Measurements from ENCODE around the gene CHST13. TPM values are rescaled to one million over a fixed set of nuclear protein-coding genes. Genes with fewer than 3 reads are reported as not detected.

CHST13 gene
- total RNA-seq, 2 donors from 2014 or later = 0.22 to 1.6 TPM

- DNase-seq = no peak
- Histone ChIP-seq H3K27ac (no peak overlapping the region), H3K36me3 (no peaks in the 10 kb centered on the region), H3K4me3 (peak overlapping the region; percentile 42), H3K27me3 (no peaks in the 10 kb centered on the region), H3K4me1 (no peaks in the 10 kb centered on the region), H3K9ac (ENCODE audit: low read depth in 2 of 2, low read length in 2 of 2) (peak overlapping the region; percentile 9 to 61), H3K9me3 (no peaks in the 10 kb centered on the region)
- intact Hi-C loops (cut with DNase I) = loop anchor here (10.0 kb wide), 2 partner anchors 130 to 1020 kb away; partner anchors contain the start of gene TXNRD3
- TF ChIP-seq CTCF (IDR thresholded peaks at IDR 0.05) = no peak
These were observed 554 bp downstream of the CHST13 start for GRCh38 chr3:126524429-126524988.

GRCh38 chr3:126525091-126525852, 1.3 kb downstream of the CHST13 start:
- no peaks in the 10 kb centered on the region for H3K9me3 ChIP-seq
- no peaks in the 10 kb centered on the region for H3K27me3 ChIP-seq
- no peak overlapping the region for H3K9ac ChIP-seq (ENCODE audit: low read depth in 2 of 2, low read length in 2 of 2)
- no peak for DNase-seq
- no peak overlapping the region for H3K4me3 ChIP-seq
- intact Hi-C loops (cut with DNase I) = loop anchor here (10.0 kb wide), 2 partner anchors 130 to 1020 kb away; partner anchors contain the start of gene TXNRD3
- TF ChIP-seq CTCF (IDR thresholded peaks at IDR 0.05) = no peak
- no peaks in the 10 kb centered on the region for H3K36me3 ChIP-seq
- H3K4me1 ChIP-seq = no peaks in the 10 kb centered on the region
- H3K27ac ChIP-seq = no peak overlapping the region

GRCh38 chr3:126525853-126526667, 2.1 kb downstream of the CHST13 start:
- Histone ChIP-seq H3K36me3 (no peaks in the 10 kb centered on the region), H3K9me3 (no peaks in the 10 kb centered on the region), H3K4me1 (no peaks in the 10 kb centered on the region), H3K27ac (no peak overlapping the region), H3K27me3 (no peaks in the 10 kb centered on the region), H3K9ac (ENCODE audit: low read depth in 2 of 2, low read length in 2 of 2) (no peak overlapping the region), H3K4me3 (no peak overlapping the region)
- no peak for TF ChIP-seq CTCF (IDR thresholded peaks at IDR 0.05)
- intact Hi-C loops (cut with DNase I) = loop anchor here (10.0 kb wide), 2 partner anchors 129 to 1019 kb away; partner anchors contain the start of gene TXNRD3
- DNase-seq = no peak

- H3K36me3 ChIP-seq = no peaks in the 10 kb centered on the region
- no peak overlapping the region for H3K4me3 ChIP-seq
- H3K4me1 ChIP-seq = no peaks in the 10 kb centered on the region
- intact Hi-C loops (cut with DNase I) = loop anchor here (10.0 kb wide), 2 partner anchors 128 to 1018 kb away; partner anchors contain the start of gene TXNRD3
- H3K27ac ChIP-seq = no peak overlapping the region
- no peak overlapping the region for H3K9ac ChIP-seq (ENCODE audit: low read depth in 2 of 2, low read length in 2 of 2)
- no peaks in the 10 kb centered on the region for H3K9me3 ChIP-seq
- TF ChIP-seq CTCF (IDR thresholded peaks at IDR 0.05) = no peak
- DNase-seq = no peak
- no peaks in the 10 kb centered on the region for H3K27me3 ChIP-seq
These were observed 2.7 kb downstream of the CHST13 start for GRCh38 chr3:126526668-126527005.

GRCh38 chr3:126527006-126527405, 3.1 kb downstream of the CHST13 start:
- no peak overlapping the region for H3K9ac ChIP-seq (ENCODE audit: low read depth in 2 of 2, low read length in 2 of 2)
- H3K27me3 ChIP-seq = no peaks in the 10 kb centered on the region
- H3K36me3 ChIP-seq = no peaks in the 10 kb centered on the region
- DNase-seq = no peak
- H3K4me3 ChIP-seq = no peak overlapping the region
- H3K4me1 ChIP-seq = no peaks in the 10 kb centered on the region
- intact Hi-C loops (cut with DNase I) = loop anchor here (10.0 kb wide), 2 partner anchors 128 to 1018 kb away; partner anchors contain the start of gene TXNRD3
- H3K27ac ChIP-seq = no peak overlapping the region
- H3K9me3 ChIP-seq = no peaks in the 10 kb centered on the region
- TF ChIP-seq CTCF (IDR thresholded peaks at IDR 0.05) = no peak

All from colonic mucosa (tissue), 4 donors.